ENCODE measurements around the gene BCL2.

The BCL2 gene

GRCh38 chr18:63271148-63271547 is 48.4 kb downstream of the BCL2 start:
- no peaks in the 10 kb centered on the region for H3K9me3 Mint-ChIP-seq
- peaks cover 61% of the 10 kb centered on the region for H3K4me1 Mint-ChIP-seq (ENCODE audit: low read depth)
- no peaks in the 10 kb centered on the region for H3K27me3 Mint-ChIP-seq (ENCODE audit: low read depth)
- H3K36me3 Mint-ChIP-seq (ENCODE audit: low read depth), result peaks cover 45% of the 10 kb centered on the region
- H3K4me3 Mint-ChIP-seq, result no peak overlapping the region
- H3K27ac Mint-ChIP-seq, result no peak overlapping the region

GRCh38 chr18:63267975-63268721 is 51.4 kb downstream of the BCL2 start:
- H3K27ac Mint-ChIP-seq, result peak overlapping the region; percentile 49
- peak overlapping the region; percentile 36 for H3K4me3 Mint-ChIP-seq
- H3K9me3 Mint-ChIP-seq, result no peaks in the 10 kb centered on the region
- peaks cover 57% of the 10 kb centered on the region for H3K4me1 Mint-ChIP-seq (ENCODE audit: low read depth)
- H3K27me3 Mint-ChIP-seq (ENCODE audit: low read depth), result no peaks in the 10 kb centered on the region
- H3K36me3 Mint-ChIP-seq (ENCODE audit: low read depth), result peaks cover 41% of the 10 kb centered on the region

- Mint-ChIP-seq H3K27me3 (ENCODE audit: low read depth) (no peaks in the 10 kb centered on the region), H3K9me3 (no peaks in the 10 kb centered on the region), H3K4me3 (peak overlapping the region; percentile 41), H3K36me3 (ENCODE audit: low read depth) (peaks cover 44% of the 10 kb centered on the region), H3K4me1 (ENCODE audit: low read depth) (peaks cover 58% of the 10 kb centered on the region), H3K27ac (peak overlapping the region; percentile 71)
Observed at GRCh38 chr18:63266888-63267790, 52.4 kb downstream of the BCL2 start.

- H3K27ac Mint-ChIP-seq, result no peak overlapping the region
Observed at GRCh38 chr18:63265326-63265725, 54.2 kb downstream of the BCL2 start.

GRCh38 chr18:63264871-63265270 is 54.7 kb downstream of the BCL2 start:
- Mint-ChIP-seq H3K27ac (no peak overlapping the region), H3K27me3 (ENCODE audit: low read depth) (no peaks in the 10 kb centered on the region), H3K36me3 (ENCODE audit: low read depth) (peaks cover 48% of the 10 kb centered on the region), H3K4me3 (no peak overlapping the region), H3K9me3 (no peaks in the 10 kb centered on the region), H3K4me1 (ENCODE audit: low read depth) (peaks cover 52% of the 10 kb centered on the region)

More at GRCh38 chr18:63265326-63265725, 54.2 kb downstream of the BCL2 start:
- Mint-ChIP-seq H3K27me3 (ENCODE audit: low read depth) (no peaks in the 10 kb centered on the region), H3K9me3 (no peaks in the 10 kb centered on the region), H3K4me3 (no peak overlapping the region), H3K36me3 (ENCODE audit: low read depth) (peaks cover 49% of the 10 kb centered on the region), H3K4me1 (ENCODE audit: low read depth) (peaks cover 47% of the 10 kb centered on the region)

- H3K4me1 Mint-ChIP-seq (ENCODE audit: low read depth), result peaks cover 54% of the 10 kb centered on the region
- H3K36me3 Mint-ChIP-seq (ENCODE audit: low read depth), result peaks cover 54% of the 10 kb centered on the region
- H3K9me3 Mint-ChIP-seq, result no peaks in the 10 kb centered on the region
- H3K4me3 Mint-ChIP-seq, result no peak overlapping the region
- H3K27me3 Mint-ChIP-seq (ENCODE audit: low read depth), result no peaks in the 10 kb centered on the region
- no peak overlapping the region for H3K27ac Mint-ChIP-seq
Observed at GRCh38 chr18:63263444-63263843, 56.1 kb downstream of the BCL2 start.

GRCh38 chr18:63262369-63263335 is 56.9 kb downstream of the BCL2 start:
- Mint-ChIP-seq H3K36me3 (ENCODE audit: low read depth) (peaks cover 55% of the 10 kb centered on the region), H3K9me3 (no peaks in the 10 kb centered on the region), H3K27me3 (ENCODE audit: low read depth) (no peaks in the 10 kb centered on the region), H3K4me1 (ENCODE audit: low read depth) (peaks cover 50% of the 10 kb centered on the region), H3K4me3 (no peak overlapping the region), H3K27ac (no peak overlapping the region)

DNA sequence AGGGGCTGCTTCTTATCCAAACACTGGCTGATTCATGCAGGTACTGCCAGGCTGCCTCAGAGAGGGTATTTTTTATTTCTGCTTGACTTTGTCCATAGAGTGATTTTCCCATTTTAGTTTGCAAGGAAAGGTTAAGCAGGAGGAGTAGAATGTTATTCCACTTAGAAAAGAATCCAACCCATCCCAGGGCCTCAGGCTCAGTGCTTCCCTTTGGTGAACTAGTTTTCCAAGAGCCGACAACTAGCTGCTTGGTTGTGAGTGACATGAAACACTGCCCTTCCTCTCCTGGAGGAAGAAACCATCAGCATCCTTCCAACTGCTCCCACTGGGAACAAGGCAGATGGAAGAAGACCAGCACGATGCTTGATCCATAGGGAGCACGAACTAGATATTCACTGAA is 58.5 kb downstream of the BCL2 start:
- Mint-ChIP-seq H3K4me3 (no peak overlapping the region), H3K4me1 (ENCODE audit: low read depth) (peaks cover 46% of the 10 kb centered on the region), H3K9me3 (no peaks in the 10 kb centered on the region), H3K36me3 (ENCODE audit: low read depth) (peaks cover 59% of the 10 kb centered on the region), H3K27me3 (ENCODE audit: low read depth) (no peaks in the 10 kb centered on the region), H3K27ac (no peak overlapping the region)

GRCh38 chr18:63260380-63260754 is 59.2 kb downstream of the BCL2 start:
- no peak overlapping the region for H3K27ac Mint-ChIP-seq
- H3K4me3 Mint-ChIP-seq, result no peak overlapping the region
- H3K36me3 Mint-ChIP-seq (ENCODE audit: low read depth), result peaks cover 62% of the 10 kb centered on the region
- H3K9me3 Mint-ChIP-seq, result no peaks in the 10 kb centered on the region
- H3K4me1 Mint-ChIP-seq (ENCODE audit: low read depth), result peaks cover 46% of the 10 kb centered on the region
- H3K27me3 Mint-ChIP-seq (ENCODE audit: low read depth), result no peaks in the 10 kb centered on the region

DNA sequence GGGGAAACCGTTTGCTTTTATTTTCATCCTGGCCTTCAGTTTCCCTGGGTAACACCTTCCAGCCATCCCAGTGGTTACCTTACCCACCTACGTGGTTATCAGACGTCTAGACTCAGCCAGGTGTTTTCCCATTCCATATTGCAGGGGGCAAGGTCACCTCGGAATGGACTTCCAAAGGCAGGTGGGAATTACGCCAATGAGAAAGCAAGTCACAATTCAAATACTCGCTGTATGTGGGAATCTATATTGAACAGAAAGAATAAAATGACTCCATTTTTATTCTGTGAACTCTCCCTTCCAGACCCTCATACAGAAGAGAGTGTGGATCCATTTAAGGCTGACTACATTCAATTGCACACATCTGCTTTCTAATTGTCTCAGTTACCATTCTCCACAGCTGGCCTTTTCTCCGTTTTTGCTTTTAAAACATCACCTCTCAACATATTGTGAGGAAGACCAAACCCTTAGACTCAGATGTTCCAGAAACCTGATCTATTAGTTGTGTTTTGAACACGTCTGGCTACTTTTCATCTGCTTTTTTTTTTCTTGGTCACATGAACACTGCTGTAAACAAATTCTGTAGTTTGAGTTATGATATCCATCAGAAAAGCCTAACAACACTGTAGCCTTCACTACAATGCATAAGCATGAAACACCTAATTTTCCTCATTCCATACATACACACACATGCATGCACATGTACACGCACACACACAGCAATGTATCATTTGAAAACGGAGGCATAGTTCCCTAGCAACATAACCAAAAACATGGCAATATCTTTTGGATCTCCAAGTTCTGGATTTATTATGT is 59.8 kb downstream of the BCL2 start:
- Mint-ChIP-seq H3K4me1 (ENCODE audit: low read depth) (peaks cover 49% of the 10 kb centered on the region), H3K27ac (no peak overlapping the region), H3K27me3 (ENCODE audit: low read depth) (no peaks in the 10 kb centered on the region), H3K9me3 (no peaks in the 10 kb centered on the region), H3K4me3 (no peak overlapping the region), H3K36me3 (ENCODE audit: low read depth) (peaks cover 66% of the 10 kb centered on the region)

- H3K36me3 Mint-ChIP-seq (ENCODE audit: low read depth), result peaks cover 69% of the 10 kb centered on the region
- H3K27me3 Mint-ChIP-seq (ENCODE audit: low read depth), result no peaks in the 10 kb centered on the region
- H3K27ac Mint-ChIP-seq, result peak overlapping the region; percentile 31
- H3K4me1 Mint-ChIP-seq (ENCODE audit: low read depth), result peaks cover 51% of the 10 kb centered on the region
- no peaks in the 10 kb centered on the region for H3K9me3 Mint-ChIP-seq
- no peak overlapping the region for H3K4me3 Mint-ChIP-seq
Observed at GRCh38 chr18:63258749-63259566, 60.6 kb downstream of the BCL2 start.

- Mint-ChIP-seq H3K9me3 (peaks cover 2% of the 10 kb centered on the region), H3K27me3 (ENCODE audit: low read depth) (no peaks in the 10 kb centered on the region), H3K4me3 (peak overlapping the region; percentile 48), H3K36me3 (ENCODE audit: low read depth) (peaks cover 69% of the 10 kb centered on the region), H3K27ac (peak overlapping the region; percentile 41), H3K4me1 (ENCODE audit: low read depth) (peaks cover 61% of the 10 kb centered on the region)
Observed at GRCh38 chr18:63257453-63257852, 62.1 kb downstream of the BCL2 start.

- Mint-ChIP-seq H3K27me3 (ENCODE audit: low read depth) (no peaks in the 10 kb centered on the region), H3K4me3 (no peak overlapping the region), H3K36me3 (ENCODE audit: low read depth) (peaks cover 69% of the 10 kb centered on the region), H3K9me3 (peaks cover 4% of the 10 kb centered on the region), H3K27ac (peak overlapping the region; percentile 11), H3K4me1 (ENCODE audit: low read depth) (peaks cover 60% of the 10 kb centered on the region)
Observed at GRCh38 chr18:63255435-63255834, 64.1 kb downstream of the BCL2 start.
